NB4 (cell line): ENCODE measurements around the gene UBAP2.

Source experiments
- CTCF ChIP-seq: IDR thresholded peaks from one replicate; pipeline ENCODE4 v1.5.1; 2012; ENCODE audit warnings: low read depth, low read length
- POLR2A ChIP-seq: IDR thresholded peaks from 2 replicates; pipeline ENCODE4 v1.6.1; 2011; ENCODE audit warnings: mild to moderate bottlenecking; ENCODE audit not compliant: insufficient read length; ENCODE audit errors: extremely low read depth

DNA sequence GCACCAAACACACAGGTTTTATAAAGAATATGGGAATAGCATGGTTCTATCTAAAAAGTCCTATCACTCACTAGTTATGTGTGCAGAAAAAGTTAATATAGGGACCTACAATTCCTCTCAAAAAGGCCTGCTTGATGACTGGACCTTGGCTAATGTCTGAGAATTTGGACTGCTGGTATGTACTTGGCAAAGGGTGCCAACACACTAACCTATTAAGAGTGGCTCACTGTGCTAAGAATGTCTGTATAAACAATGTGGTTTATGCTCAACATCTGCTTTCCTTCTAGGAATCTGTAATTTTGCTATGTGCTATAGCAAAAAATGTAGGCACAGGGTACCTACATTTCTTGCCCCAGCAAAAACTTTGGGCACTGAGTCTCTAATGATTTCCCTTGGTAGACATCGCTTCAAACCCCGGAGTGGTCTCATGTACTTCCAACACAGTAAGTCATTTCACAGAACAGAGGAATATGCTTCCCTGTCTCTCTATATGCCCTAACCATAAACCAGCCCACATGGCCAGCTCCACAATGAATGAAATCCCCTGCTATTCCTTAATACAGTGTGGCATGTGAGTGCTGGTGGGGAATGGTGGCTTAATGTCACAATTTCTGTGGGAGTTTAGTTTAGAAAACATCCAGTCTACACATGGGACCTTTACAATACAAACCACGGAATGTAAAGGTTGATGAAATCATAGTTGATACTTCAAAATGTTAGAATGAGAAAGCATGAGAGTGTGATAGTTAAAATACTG, 101.7 kb downstream of the UBAP2 start:
- TF ChIP-seq CTCF (no peak), POLR2A (no peak)
